GM21526 (cell line): Measurements from ENCODE around the gene ZNF316.

Experiments
- ATAC-seq: cut with Tn5 transposase; IDR thresholded peaks from one replicate; pipeline ENCODE4 v1.9.1; 2021; ENCODE audit warnings: moderate library complexity; ENCODE audit not compliant: unreplicated experiment, low FRiP score

Gene ZNF316

DNA sequence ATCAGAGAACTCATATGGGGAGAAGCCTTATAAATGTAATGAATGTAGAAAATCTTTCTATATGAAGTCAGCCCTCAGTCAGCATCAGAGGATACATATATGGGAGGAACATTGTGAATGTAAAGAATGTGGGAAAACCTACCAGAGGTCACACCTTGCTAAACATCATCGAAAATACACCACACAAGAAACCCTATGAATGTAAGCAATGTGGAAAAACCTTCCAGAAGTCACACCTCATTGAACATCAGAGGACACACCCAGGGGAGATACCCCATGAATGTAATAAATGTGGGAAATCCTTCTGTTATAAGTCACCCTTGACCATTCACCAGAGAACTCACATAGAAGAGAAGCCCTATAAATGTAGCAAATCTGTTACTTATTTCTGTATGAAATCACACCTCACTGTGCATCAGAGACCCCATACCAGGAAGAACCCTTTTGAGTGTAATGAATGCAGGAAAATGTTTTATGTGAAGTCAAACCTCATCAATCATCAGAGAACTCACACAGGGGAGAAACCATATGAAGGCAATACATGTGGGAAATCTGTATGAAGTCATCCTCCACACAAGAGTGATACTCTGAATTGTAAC lies 38.8 kb downstream of the ZNF316 start:
- ATAC-seq, result no peak

- ATAC-seq, result no peak
Observed at GRCh38 chr7:6680146-6680545, 43.0 kb downstream of the ZNF316 start.

- ATAC-seq, result no peak
Observed at GRCh38 chr7:6691103-6691502, 54.0 kb downstream of the ZNF316 start.

DNA sequence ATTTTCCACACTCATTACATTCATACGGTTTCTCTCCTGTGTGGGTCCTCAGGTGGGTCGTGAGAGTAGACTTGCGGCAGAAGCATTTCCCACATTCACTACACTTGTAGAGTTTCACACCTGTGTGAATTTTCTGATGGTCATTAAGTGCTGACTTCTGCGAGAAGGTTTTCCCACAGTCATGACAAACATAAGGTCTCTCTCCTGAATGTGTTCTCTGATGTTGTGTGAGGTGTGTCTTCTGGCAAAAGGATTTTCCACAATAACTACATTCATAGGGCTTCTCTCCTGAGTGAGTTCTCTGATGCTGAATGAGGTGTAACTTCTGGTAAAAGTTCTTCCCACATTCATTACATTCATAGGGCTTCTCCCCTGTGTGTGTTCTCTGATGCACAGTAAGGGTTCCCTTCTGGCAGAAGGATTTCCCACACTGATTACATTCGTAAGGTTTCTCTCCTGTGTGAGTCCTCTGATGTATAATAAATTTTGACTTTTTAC lies 54.5 kb downstream of the ZNF316 start:
- no peak for ATAC-seq

DNA sequence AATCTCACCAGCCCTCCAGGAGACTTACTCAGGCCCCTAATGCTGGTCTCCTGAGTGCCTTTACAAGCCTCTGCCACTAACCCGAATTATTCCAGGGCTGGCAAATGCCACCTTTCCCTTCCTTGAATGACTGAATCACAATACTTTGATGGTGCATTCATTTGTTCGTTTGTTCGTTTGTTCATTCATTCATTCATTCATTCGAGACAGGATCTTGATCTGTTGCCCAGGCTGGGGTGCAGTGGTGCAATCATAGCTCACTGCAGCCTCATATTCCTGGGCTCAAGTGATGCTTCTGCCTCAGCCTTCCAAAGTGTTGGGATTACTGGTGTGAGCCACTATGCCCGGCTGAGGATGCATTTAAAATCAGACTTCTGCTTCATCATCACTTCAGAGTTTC lies 63.7 kb downstream of the ZNF316 start:
- no peak for ATAC-seq

DNA sequence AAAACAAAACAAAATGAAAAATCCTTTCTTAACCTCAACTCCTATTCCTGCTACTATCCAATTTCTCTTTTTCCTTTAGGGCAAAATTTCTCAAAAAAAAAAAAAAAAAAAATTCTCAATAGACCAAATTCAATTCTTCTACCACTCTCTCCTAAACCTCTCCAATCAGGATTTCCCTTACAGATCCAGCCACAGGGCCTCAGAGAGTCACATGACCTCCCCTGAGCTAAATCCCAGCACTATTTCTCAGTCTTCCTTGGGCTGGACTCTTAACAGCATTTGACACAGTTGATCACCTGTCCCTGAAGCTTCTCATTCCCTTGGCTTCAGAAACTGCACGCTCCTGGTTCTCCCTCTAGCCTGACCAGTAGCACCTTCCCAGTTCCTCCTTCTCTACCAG lies 64.7 kb downstream of the ZNF316 start:
- no peak for ATAC-seq
